DMS 273 (cell line): ENCODE data around the gene NEURL2.
"Not testable (repeated sequence)": the region's sequence is repeated elsewhere in the genome, so short reads cannot be mapped to it uniquely, and the experiment has no call there.

Experiments
- DNase-seq: peaks from one replicate; lab custom pipeline; 2025; ENCODE audit not compliant: unreplicated experiment; lab: John Stamatoyannopoulos, UW

The NEURL2 gene, protein sequence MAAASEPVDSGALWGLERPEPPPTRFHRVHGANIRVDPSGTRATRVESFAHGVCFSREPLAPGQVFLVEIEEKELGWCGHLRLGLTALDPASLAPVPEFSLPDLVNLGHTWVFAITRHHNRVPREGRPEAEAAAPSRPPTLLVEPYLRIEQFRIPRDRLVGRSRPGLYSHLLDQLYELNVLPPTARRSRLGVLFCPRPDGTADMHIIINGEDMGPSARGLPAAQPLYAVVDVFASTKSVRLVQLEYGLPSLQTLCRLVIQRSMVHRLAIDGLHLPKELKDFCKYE

DNA sequence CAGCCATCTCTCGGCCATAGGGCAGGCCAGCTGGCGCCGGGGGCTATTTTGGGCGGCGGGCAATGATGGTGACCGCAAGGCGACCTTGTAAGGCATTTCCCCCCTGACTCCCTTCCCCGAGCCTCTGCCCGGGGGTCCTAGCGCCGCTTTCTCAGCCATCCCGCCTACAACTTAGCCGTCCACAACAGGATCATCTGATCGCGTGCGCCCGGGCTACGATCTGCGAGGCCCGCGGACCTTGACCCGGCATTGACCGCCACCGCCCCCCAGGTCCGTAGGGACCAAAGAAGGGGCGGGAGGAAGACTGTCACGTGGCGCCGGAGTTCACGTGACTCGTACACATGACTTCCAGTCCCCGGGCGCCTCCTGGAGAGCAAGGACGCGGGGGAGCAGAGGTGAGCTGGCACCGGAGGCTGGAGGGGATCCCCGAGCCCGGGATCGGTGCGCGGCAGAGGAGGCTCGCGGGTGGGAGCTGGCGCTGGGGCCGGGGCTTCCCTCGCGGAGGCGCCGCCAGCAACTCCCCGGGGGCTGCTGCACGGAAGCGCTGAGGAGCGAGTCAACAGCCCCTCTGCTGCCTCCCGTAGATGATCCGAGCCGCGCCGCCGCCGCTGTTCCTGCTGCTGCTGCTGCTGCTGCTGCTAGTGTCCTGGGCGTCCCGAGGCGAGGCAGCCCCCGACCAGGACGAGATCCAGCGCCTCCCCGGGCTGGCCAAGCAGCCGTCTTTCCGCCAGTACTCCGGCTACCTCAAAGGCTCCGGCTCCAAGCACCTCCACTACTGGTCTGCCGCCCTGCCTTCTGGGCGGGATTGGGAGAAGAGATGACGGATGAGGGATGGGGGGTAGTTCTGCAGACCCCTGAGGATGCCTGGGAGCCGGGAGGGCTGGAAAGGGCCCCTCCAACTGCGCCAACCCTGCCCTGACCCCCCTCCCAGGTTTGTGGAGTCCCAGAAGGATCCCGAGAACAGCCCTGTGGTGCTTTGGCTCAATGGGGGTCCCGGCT, at the start of gene NEURL2, which contains the start of gene CTSA:
NEURL2 (minus strand) TSS at position 224 of the 999 bp plus-strand sequence; CDS start at position 7, 217 bp downstream.
CTSA (plus strand) TSS at position 351 of the 999 bp plus-strand sequence; CDS start at position 585, 234 bp downstream.
- DNase-seq = peak; percentile 96

- DNase-seq = no peak
Measured at GRCh38 chr20:45940469-45940868, 49.5 kb upstream of the NEURL2 start.

DNA sequence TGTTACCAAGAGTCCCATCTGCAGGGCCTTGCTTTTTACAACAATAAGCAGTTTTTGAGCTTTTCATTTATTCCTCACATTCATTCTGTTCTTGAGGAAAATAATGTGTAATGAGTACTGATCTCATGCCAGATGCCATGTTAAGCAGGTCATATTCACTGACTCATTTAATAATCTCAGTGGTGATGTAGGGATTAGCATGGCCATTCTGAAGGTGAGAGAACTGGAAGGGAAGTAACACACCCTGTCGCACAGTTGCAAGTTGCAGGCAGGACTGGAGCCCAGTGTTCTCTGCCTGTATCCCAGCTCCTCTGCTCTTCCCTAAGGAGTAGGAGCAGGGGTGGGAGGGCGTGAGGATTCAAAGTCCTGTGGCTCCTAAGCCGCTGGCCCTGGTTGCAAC, 49.0 kb upstream of the NEURL2 start:
- DNase-seq = no peak

- no peak for DNase-seq
Measured at GRCh38 chr20:45938727-45939438, 47.9 kb upstream of the NEURL2 start.

DNA sequence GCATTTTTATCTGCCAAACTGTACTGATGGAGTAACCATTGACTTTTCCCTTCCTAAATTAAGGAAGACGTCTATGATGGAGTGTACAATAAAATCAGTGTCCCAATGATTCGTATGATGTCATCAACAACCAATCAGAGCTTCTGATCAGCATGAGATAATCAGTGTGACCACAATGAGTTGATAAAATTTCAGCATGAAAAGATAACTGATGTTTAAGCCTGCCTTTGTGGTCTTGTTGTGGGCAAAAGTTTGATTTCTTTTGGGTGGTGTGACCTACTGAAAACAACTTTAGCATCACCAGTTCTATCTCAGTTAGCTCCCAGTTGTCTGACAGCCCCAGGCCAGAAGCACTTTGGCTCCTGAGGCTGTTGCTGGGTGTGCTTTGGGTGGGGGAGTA, 46.8 kb upstream of the NEURL2 start:
- DNase-seq = no peak

- no peak for DNase-seq
Measured at GRCh38 chr20:45935416-45936046, 44.5 kb upstream of the NEURL2 start.

DNA sequence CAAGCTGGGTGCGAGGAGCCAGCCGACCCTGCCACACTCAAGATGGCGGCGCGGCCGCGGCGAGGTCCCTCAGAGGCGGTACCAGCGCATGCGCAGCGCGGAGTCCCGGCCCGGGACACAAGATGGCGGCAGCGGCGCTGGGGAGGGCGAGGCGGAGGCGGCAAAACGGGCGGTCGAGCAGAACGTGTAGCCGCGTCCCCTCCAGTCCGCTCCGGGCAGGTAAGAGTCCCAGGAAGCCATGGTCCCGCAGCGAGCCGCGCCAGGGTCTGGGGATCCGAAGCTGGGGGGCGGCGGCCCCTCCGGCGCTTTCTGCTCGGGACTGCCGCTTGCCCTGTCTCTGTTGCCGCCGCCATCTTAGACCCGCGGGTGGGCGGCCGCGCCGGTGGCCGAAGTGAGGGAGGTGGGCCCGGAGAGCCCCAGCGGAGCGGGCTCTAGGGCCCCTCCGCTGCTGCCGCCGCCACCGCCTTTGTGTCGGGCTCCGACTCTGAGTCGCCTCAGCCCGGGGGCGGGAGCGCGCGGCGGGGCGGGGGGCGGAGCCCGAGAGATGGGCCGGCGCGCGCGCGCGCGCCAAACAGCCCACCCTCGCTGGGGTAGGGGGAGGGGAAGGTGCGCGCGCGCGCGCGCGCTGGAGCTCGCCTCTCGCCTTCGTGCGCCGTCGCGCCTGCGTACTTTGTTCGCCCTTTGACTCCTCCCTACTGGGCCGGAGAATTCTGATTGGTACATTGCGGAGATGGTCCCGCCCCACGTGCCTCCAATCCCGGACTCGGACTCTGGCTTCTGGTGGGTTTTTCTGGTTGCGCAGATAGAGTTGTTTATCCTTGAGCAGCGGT, 43.8 kb upstream of the NEURL2 start, which contains the start of gene PCIF1:
PCIF1 (plus strand) TSS at position 98 of the 830 bp plus-strand sequence. CDS start 4,317 bp downstream, outside the sequence.
- peak; percentile 99 for DNase-seq

- DNase-seq = peak; percentile 83
Measured at GRCh38 chr20:45934046-45934585, 43.1 kb upstream of the NEURL2 start.

DNA sequence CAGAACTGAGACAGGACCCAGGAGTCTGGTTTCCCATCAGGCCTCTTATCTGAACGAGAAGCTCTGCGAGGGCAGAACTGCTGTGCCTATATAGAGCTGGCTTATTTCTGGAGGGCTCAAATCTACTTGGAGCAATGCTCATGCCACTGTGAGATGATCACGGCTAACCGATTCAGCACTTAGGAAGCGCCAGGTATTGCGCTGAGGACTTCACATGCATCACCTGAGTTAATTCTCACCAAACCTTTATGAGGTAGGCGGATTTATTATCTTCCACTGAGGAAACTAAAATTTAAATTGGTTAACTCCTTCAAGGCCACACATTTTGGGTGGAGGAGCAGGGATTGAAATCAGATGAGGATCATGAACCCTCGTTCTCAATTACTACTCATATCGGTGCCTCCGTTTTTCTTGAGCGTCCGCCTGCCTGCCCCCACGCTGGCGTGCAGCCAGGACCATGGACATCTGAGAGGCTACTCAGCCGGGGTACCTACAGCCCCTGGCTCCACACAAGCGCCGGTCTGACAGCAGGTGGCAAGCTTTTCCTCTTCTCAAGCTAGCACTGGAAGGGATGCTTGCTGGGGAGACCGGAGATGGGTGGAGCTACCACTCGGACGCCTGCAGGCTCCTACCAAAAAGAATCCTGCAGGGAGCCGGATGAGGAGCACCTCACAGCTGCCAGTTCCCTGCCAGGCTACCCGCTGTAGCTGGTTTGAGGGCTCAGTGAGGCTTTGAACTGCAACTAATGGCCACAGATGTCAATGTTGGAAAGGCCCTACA, 42.4 kb upstream of the NEURL2 start:
- DNase-seq = peak; percentile 93

DNA sequence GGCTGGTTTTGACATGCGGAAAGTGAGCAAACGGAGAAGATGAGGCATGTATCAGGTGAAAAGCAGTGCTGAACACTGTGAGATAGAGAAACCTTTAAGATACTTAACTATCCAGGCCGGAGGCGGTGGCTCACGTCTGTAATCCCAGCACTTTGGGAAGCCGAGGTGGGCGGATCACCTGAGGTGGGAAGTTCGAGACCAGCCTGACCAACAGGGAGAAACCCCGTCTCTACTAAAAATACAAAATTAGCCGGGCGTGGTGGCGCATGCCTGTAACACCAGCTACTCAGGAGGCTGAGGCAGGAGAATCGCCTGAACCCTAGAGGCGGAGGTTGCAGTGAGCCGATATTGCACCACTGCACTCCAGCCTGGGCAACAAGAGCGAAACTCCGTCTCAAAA, 40.7 kb upstream of the NEURL2 start:
- DNase-seq = not testable (repeated sequence)

DNA sequence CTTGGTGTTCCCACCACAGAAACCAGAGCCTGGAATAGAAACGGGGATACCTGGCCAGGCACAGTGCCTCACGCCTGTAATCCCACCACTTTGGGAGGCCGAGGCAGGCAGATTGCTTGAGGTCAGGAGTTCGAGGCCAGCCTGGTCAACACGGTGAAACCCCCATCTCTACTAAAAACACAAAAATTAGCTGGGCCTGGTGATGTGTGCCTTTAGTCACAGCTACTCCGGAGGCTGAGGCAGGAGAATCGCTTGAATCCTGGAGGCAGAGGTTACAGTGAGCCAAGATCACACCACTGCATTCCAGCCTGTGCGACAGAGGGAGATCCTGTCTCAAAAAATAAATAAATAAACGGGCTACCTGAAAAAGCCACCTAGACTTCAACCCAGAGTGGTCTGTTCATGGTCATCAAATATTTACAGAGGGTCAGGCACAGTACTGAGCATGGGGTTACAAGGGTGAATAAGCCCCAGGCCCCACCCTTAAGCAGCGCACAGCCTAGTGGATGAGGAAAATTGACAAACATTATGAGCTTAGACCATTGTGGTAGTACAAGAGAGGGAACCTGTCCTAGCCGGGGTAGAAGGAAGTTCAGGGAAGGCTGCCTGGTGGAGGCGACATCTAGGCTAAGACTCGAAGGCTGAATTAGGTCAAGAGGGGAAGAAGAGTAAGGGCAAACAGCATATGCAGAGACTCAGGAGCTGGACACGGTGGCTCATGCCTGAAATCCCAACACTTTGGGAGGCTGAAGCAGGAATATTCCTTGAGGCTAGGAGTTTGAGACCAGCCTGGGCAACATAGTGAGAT, 36.3 kb upstream of the NEURL2 start:
- no peak for DNase-seq

- DNase-seq = no peak
Measured at GRCh38 chr20:45926731-45927070, 35.7 kb upstream of the NEURL2 start.

DNA sequence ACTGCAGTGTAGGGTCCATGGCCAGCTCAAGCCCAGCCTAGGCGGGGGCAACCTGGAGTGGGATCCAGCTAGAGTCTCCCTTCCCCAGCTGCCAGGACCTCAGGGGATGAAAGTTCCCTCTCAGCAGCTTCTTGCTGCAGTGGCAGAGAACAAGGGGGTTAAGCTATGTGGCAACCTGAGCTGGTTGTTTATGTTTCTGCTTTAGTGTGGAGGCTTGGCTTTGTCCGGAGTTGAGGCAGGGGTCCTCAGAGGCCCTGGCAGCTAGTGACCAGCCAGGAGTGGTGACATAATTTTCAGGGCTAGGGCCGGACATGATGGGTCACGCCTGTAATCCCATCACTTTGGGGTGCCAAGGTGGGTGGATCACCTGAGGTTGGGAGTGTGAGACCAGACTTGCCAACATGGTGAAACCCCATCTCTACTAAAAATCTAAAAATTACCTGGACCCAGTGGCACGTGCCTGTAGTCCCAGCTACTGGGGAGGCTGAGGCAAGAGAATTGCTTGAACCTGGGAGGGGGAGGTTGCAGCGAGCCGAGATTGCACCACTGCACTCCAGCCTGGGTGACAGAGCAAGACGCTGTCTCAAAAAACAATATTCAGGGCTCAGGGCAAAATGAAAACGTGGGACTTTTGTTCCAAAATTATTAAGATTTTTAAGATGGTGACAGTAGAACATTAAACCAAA, 35.0 kb upstream of the NEURL2 start:
- DNase-seq = no peak

GRCh38 chr20:45924391-45925261, 33.6 kb upstream of the NEURL2 start:
- DNase-seq = peak; percentile 45

- no peak for DNase-seq
Measured at GRCh38 chr20:45921337-45922189, 30.6 kb upstream of the NEURL2 start.
